Skeletal muscle satellite cell (primary cell): Measurements from ENCODE around the gene FES.
"Not testable (repeated sequence)": the region's sequence is repeated elsewhere in the genome, so short reads cannot be mapped to it uniquely, and the experiment has no call there.

Source experiments
- H3K27me3 ChIP-seq: 2 replicates; pipeline ENCODE4 v1.7.0; 2013; ENCODE audit warnings: low read length; ENCODE audit not compliant: control insufficient read depth, insufficient read depth
- H3K36me3 ChIP-seq: 2 replicates; pipeline ENCODE4 v1.7.0; 2013; ENCODE audit warnings: mild to moderate bottlenecking, control low read depth, low read length; ENCODE audit not compliant: insufficient read depth
- H3K4me1 ChIP-seq: 2 replicates; pipeline ENCODE4 v1.7.0; 2013; ENCODE audit warnings: low read length; ENCODE audit not compliant: control insufficient read depth, insufficient read depth
- H3K4me2 ChIP-seq: 2 replicates; pipeline ENCODE4 v1.7.0; 2013; ENCODE audit warnings: mild to moderate bottlenecking, low read length
- H3K4me3 ChIP-seq: 2 replicates; pipeline ENCODE4 v1.7.0; 2013; ENCODE audit warnings: low read length
- H3K9ac ChIP-seq: 2 replicates; pipeline ENCODE4 v1.7.0; 2013; ENCODE audit warnings: mild to moderate bottlenecking, low read depth, low read length, moderate library complexity
- H3K9me3 ChIP-seq: replicated peaks from 2 replicates; pipeline ENCODE4 v1.7.0; 2013; ENCODE audit warnings: mild to moderate bottlenecking, control low read depth, low read length

FES gene

DNA sequence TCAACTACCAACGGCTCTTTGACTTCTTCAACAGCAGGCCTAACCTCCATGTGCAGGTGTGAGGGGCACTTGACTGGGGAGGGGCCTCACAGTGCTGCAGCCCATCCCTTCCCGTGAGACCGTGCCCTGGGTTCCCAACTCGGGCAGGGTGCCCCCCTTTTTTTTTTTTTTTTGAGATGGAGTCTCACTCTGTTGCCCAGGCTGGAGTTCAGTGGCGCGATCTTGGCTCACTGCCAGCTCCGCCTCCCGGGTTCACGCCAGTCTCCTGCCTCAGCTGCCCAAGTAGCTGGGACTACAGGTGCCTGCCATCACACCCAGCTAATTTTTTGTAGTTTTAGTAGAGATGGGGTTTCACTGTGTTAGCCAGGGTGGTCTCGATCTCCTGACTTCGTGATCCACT is 25.1 kb downstream of the FES start:
- H3K4me3 ChIP-seq, H3K4me2 ChIP-seq, H3K9me3 ChIP-seq, H3K9ac ChIP-seq, H3K27me3 ChIP-seq, H3K4me1 ChIP-seq: not testable (repeated sequence)
- H3K36me3 ChIP-seq = peaks cover 41% of the 10 kb centered on the region

DNA sequence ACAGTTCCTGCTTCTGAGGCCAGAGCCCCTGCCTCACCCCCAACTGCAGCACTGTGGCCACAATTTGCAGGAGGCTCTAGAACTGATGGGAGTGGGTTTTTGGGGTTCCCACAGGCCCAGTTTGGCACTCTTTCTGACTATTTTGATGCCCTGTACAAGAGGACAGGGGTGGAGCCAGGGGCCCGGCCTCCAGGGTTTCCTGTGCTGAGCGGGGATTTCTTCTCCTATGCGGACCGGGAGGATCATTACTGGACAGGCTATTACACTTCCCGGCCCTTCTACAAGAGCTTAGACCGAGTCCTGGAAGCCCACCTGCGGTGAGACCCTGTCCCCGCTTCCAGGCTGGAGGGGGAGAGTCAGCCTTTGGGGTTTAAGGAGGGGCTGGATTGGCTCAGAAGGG is 25.7 kb downstream of the FES start:
- Histone ChIP-seq H3K9me3 (no peaks in the 10 kb centered on the region), H3K4me2 (no peak overlapping the region), H3K27me3 (no peaks in the 10 kb centered on the region), H3K36me3 (peaks cover 40% of the 10 kb centered on the region), H3K4me1 (no peaks in the 10 kb centered on the region), H3K4me3 (no peak overlapping the region), H3K9ac (no peak overlapping the region)

- H3K27me3 ChIP-seq = no peaks in the 10 kb centered on the region
- no peaks in the 10 kb centered on the region for H3K9me3 ChIP-seq
- H3K4me2 ChIP-seq = no peak overlapping the region
- peaks cover 38% of the 10 kb centered on the region for H3K36me3 ChIP-seq
- no peak overlapping the region for H3K9ac ChIP-seq
- no peaks in the 10 kb centered on the region for H3K4me1 ChIP-seq
- H3K4me3 ChIP-seq = no peak overlapping the region
These were observed 26.4 kb downstream of the FES start for GRCh38 chr15:90910441-90911301.

- H3K4me2 ChIP-seq = no peak overlapping the region
- H3K4me3 ChIP-seq = no peak overlapping the region
- no peaks in the 10 kb centered on the region for H3K4me1 ChIP-seq
- H3K9ac ChIP-seq = no peak overlapping the region
- H3K36me3 ChIP-seq = peaks cover 36% of the 10 kb centered on the region
- no peaks in the 10 kb centered on the region for H3K27me3 ChIP-seq
- no peaks in the 10 kb centered on the region for H3K9me3 ChIP-seq
These were observed 27.0 kb downstream of the FES start for GRCh38 chr15:90911302-90911623.

- Histone ChIP-seq H3K9me3 (no peaks in the 10 kb centered on the region), H3K4me2 (no peak overlapping the region), H3K27me3 (no peaks in the 10 kb centered on the region), H3K9ac (no peak overlapping the region), H3K36me3 (peaks cover 38% of the 10 kb centered on the region), H3K4me3 (no peak overlapping the region), H3K4me1 (no peaks in the 10 kb centered on the region)
These were observed 27.8 kb downstream of the FES start for GRCh38 chr15:90911906-90912769.

DNA sequence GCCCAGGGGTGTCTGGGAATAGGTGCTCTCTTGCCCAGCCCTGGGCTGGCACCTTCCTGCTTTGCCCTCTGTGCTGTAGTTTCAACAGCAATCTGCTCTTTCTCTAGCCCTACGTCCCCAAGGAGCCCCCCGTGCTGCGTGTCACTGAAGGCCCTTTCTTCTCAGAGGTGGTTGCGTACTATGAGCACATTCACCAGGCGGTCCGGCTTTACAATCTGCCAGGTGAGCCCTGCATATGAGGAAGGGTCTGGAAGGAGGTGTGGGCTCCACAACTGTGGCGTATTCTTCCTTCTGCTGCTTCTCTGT is 28.4 kb downstream of the FES start:
- Histone ChIP-seq H3K4me1 (no peaks in the 10 kb centered on the region), H3K36me3 (peaks cover 37% of the 10 kb centered on the region), H3K4me3 (no peak overlapping the region), H3K27me3 (no peaks in the 10 kb centered on the region), H3K9ac (no peak overlapping the region), H3K9me3 (no peaks in the 10 kb centered on the region), H3K4me2 (no peak overlapping the region)

DNA sequence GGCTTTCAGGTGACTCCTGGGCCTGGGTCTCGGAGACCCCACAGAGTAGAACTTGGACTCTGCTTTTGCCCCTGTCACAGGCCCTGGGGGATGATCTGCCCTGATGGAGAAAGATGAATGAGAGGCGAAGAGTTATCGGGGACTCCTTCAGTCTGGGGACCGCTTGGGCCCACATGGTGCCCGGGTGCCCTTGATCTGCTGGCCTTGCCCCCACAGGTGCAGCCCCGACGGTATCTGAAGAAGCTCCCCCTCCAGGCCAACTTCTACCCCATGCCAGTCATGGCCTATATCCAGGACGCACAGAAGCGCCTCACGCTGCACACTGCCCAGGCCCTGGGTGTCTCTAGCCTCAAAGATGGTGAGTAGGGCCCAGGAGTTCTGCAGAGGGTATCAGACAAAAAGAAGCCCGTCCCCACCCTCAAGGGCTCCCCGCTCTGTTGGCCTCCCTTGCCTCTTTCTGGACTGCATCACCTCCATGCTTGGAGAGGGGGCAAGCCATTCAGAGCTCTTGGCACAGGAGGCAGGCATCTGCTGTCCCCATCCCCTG is 29.2 kb downstream of the FES start:
- Histone ChIP-seq H3K27me3 (no peaks in the 10 kb centered on the region), H3K36me3 (peaks cover 40% of the 10 kb centered on the region), H3K4me1 (no peaks in the 10 kb centered on the region), H3K4me2 (no peak overlapping the region), H3K9me3 (no peaks in the 10 kb centered on the region), H3K4me3 (no peak overlapping the region), H3K9ac (no peak overlapping the region)

- no peaks in the 10 kb centered on the region for H3K4me1 ChIP-seq
- no peak overlapping the region for H3K4me3 ChIP-seq
- no peak overlapping the region for H3K9ac ChIP-seq
- H3K36me3 ChIP-seq = peaks cover 48% of the 10 kb centered on the region
- no peaks in the 10 kb centered on the region for H3K27me3 ChIP-seq
- H3K9me3 ChIP-seq = no peaks in the 10 kb centered on the region
- no peak overlapping the region for H3K4me2 ChIP-seq
These were observed 30.2 kb downstream of the FES start for GRCh38 chr15:90914305-90915080.

DNA sequence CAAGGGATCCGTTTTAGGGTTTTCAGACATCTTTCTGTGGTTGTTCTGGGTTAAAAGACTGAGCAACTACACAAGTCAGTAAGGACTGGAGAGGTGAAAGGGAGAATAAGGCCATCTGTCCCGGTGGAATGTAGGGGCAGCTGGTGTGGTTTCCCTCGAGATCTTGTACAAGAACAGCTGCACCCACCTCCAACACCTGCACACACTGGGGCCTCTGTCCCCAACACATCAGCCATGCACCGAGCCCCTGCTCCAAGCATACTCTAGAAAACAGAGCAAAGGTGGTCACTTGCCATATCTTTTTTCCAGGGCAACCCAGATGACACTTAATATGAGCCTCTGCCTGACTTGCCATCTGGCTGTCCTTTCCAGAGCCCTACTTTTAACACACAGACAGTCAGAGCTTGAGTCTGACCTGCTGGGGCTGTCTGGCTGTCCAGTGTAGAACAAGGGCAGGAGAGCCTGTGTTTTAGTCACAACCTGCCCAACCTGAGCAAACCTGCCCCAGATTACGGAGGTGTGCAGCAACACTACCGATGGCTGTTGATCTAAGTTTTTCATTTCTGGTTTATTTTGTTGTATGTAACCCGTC is 31.0 kb downstream of the FES start:
- no peak overlapping the region for H3K4me2 ChIP-seq
- H3K4me1 ChIP-seq = no peaks in the 10 kb centered on the region
- no peaks in the 10 kb centered on the region for H3K27me3 ChIP-seq
- no peak overlapping the region for H3K9ac ChIP-seq
- H3K4me3 ChIP-seq = no peak overlapping the region
- peaks cover 56% of the 10 kb centered on the region for H3K36me3 ChIP-seq
- no peaks in the 10 kb centered on the region for H3K9me3 ChIP-seq

DNA sequence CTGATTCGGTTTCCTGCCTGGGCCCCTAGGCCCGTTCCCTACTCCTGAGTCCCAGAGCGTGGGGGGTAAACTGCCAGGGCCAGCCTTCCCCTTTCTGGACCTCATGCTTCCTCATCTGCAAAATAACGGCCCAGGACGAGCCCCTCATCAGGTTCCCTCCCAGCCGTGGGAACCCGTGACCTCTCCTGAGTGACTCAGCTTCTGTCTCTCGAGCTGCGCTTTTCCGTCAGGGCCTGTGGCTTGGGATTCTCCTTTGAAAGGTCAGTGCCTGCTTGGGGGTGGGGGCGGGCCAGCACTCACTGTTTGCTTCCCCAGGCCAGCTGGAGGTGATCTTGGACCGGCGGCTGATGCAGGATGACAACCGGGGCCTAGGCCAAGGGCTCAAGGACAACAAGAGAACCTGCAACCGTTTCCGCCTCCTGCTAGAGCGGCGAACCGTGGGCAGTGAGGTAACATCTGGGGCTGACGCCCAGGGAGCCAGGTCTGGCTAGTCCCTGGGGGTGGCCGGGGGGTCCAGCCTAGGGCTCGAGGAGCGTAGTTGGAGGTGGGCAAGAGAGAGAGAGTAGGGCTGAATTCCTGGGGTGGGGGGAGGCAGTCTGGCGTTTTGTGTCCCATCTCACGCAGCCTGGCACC is 31.6 kb downstream of the FES start:
- H3K9me3 ChIP-seq = no peaks in the 10 kb centered on the region
- H3K4me3 ChIP-seq = no peak overlapping the region
- H3K36me3 ChIP-seq = peaks cover 61% of the 10 kb centered on the region
- no peak overlapping the region for H3K9ac ChIP-seq
- H3K4me1 ChIP-seq = no peaks in the 10 kb centered on the region
- no peaks in the 10 kb centered on the region for H3K27me3 ChIP-seq
- H3K4me2 ChIP-seq = no peak overlapping the region

- Histone ChIP-seq H3K9ac (no peak overlapping the region), H3K27me3 (no peaks in the 10 kb centered on the region), H3K9me3 (no peaks in the 10 kb centered on the region), H3K4me2 (no peak overlapping the region), H3K4me3 (no peak overlapping the region), H3K4me1 (no peaks in the 10 kb centered on the region), H3K36me3 (peaks cover 59% of the 10 kb centered on the region)
These were observed 32.2 kb downstream of the FES start for GRCh38 chr15:90916461-90916860.
